Measurements from ENCODE around the gene PHF24. TPM values are rescaled to one million over a fixed set of nuclear protein-coding genes. Genes with fewer than 3 reads are reported as not detected.

The PHF24 gene
- polyA plus RNA-seq, 3 donors: 0.04 TPM; not detected in 2

DNA sequence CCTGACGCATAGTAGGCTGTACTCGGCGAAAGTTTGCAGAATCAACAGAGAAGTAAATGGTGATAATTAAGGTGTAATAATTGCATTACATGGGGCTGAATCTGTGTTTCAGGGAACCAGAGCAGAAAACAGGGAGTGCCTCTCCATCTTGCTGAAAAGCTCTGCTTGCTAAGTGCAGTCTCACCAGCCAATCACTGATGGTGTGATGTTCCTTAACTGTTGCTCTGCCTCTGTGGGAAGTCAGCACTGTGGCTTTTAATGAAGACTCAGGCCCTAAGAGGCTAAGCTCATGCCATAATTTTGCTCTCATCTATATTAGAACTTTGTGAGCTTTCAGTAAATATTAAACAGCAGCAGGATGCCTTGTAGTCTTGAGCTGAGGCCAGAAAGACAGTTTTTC lies 4.5 kb downstream of the PHF24 start:
- TF ChIP-seq, protein P1, sequence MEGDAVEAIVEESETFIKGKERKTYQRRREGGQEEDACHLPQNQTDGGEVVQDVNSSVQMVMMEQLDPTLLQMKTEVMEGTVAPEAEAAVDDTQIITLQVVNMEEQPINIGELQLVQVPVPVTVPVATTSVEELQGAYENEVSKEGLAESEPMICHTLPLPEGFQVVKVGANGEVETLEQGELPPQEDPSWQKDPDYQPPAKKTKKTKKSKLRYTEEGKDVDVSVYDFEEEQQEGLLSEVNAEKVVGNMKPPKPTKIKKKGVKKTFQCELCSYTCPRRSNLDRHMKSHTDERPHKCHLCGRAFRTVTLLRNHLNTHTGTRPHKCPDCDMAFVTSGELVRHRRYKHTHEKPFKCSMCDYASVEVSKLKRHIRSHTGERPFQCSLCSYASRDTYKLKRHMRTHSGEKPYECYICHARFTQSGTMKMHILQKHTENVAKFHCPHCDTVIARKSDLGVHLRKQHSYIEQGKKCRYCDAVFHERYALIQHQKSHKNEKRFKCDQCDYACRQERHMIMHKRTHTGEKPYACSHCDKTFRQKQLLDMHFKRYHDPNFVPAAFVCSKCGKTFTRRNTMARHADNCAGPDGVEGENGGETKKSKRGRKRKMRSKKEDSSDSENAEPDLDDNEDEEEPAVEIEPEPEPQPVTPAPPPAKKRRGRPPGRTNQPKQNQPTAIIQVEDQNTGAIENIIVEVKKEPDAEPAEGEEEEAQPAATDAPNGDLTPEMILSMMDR (IDR thresholded peaks at IDR 0.05): no peak
- Mint-ChIP-seq H3K27ac (no peak overlapping the region), H3K4me3 (peak overlapping the region in 1 of 2 donors; percentile 17), H3K4me1 (peaks cover 6% of the 10 kb centered on the region), H3K27me3 (ENCODE audit: low read depth in 3 of 3) (peaks cover 62 to 75% (median 68%) of the 10 kb centered on the region in 3 donors), H3K36me3 (no peaks in the 10 kb centered on the region), H3K9me3 (peaks cover 0 to 7% (median under 1%) of the 10 kb centered on the region in 7 donors)
- no peaks in the 10 kb centered on the region for H4K20me1 ChIP-seq (ENCODE audit: insufficient read depth, low read length)
- H3K9ac ChIP-seq (ENCODE audit: insufficient read depth, low read length, poor library complexity, severe bottlenecking): no peak overlapping the region
- no peak overlapping the region for H3K4me3 ChIP-seq (replicated peaks in 1 of 3; ENCODE audit: low read depth in 2 of 3, low read length in 3 of 3)
- no peak for DNase-seq
- peaks cover 71 to 77% of the 10 kb centered on the region in 2 donors for H3K27me3 ChIP-seq (ENCODE audit: control insufficient read depth in 2 of 2, insufficient read depth in 2 of 2, low read length in 2 of 2)
- H3K27ac ChIP-seq (ENCODE audit: low read depth in 1 of 2, low read length in 2 of 2): no peak overlapping the region
- H3K9me3 ChIP-seq (replicated peaks in 1 of 2; ENCODE audit: control insufficient read depth in 1 of 2, insufficient read depth in 1 of 2, low read length in 2 of 2): peaks cover 0 to 5% of the 10 kb centered on the region in 2 donors
- no peaks in the 10 kb centered on the region for H3K36me3 ChIP-seq (replicated peaks in 1 of 2; ENCODE audit: control insufficient read depth in 1 of 2, insufficient read depth in 2 of 2, low read length in 2 of 2)
- intact Hi-C loops (cut with micrococcal nuclease): no loop called here
- no peak overlapping the region for H2AFZ ChIP-seq (ENCODE audit: insufficient read depth, low read depth, low read length, poor library complexity, severe bottlenecking)
- H3K4me2 ChIP-seq (replicated peaks; ENCODE audit: extremely low read depth, low read length, poor library complexity, severe bottlenecking): no peak overlapping the region
- H3K4me1 ChIP-seq (ENCODE audit: control insufficient read depth in 1 of 2, insufficient read depth in 2 of 2, low read length in 2 of 2): peaks cover 2 to 8% of the 10 kb centered on the region in 2 donors
- 95% methylated on average over 3 of the region's 3 CpGs for WGBS (ENCODE audit: insufficient coverage)
- no peaks in the 10 kb centered on the region for H3K79me2 ChIP-seq (ENCODE audit: insufficient read depth, low read length)

DNA sequence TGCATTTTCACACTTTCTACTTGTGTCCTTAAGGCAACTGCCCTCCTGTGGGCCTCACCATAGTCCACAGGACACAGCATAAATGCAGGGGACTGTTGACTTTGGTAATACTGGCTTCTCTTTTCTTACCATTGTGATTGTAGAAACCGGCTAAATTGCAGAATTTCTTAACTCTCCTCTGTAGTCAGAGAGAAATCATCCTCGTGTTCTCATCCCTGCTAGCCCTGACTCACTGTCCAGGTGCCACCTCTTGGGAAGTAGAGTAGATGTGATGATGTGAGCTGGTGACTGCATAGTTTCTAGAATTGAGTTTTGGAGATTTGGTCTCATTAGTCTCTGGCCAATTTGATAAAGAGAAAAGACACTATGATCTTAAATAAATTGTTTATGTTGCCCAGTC lies 5.5 kb downstream of the PHF24 start:
- Mint-ChIP-seq H3K4me1 (peaks cover 6% of the 10 kb centered on the region), H3K9me3 (peaks cover 0 to 6% (median 0%) of the 10 kb centered on the region in 7 donors), H3K27me3 (ENCODE audit: low read depth in 3 of 3) (peaks cover 62 to 73% (median 67%) of the 10 kb centered on the region in 3 donors), H3K27ac (no peak overlapping the region), H3K4me3 (peak overlapping the region in 1 of 2 donors; percentile 47), H3K36me3 (no peaks in the 10 kb centered on the region)
- peaks cover 0 to 4% of the 10 kb centered on the region in 2 donors for H3K4me1 ChIP-seq (ENCODE audit: control insufficient read depth in 1 of 2, insufficient read depth in 2 of 2, low read length in 2 of 2)
- H3K4me3 ChIP-seq (replicated peaks in 1 of 3; ENCODE audit: low read depth in 2 of 3, low read length in 3 of 3): no peak overlapping the region
- no peaks in the 10 kb centered on the region for H3K36me3 ChIP-seq (replicated peaks in 1 of 2; ENCODE audit: control insufficient read depth in 1 of 2, insufficient read depth in 2 of 2, low read length in 2 of 2)
- no peaks in the 10 kb centered on the region for H3K79me2 ChIP-seq (ENCODE audit: insufficient read depth, low read length)
- no peak overlapping the region for H3K9ac ChIP-seq (ENCODE audit: insufficient read depth, low read length, poor library complexity, severe bottlenecking)
- no CpG with 5 or more reads among the region's 2 CpGs for WGBS (ENCODE audit: insufficient coverage)
- intact Hi-C loops (cut with micrococcal nuclease): no loop called here
- H4K20me1 ChIP-seq (ENCODE audit: insufficient read depth, low read length): no peaks in the 10 kb centered on the region
- H2AFZ ChIP-seq (ENCODE audit: insufficient read depth, low read depth, low read length, poor library complexity, severe bottlenecking): no peak overlapping the region
- H3K27me3 ChIP-seq (ENCODE audit: control insufficient read depth in 2 of 2, insufficient read depth in 2 of 2, low read length in 2 of 2): peaks cover 67 to 75% of the 10 kb centered on the region in 2 donors
- no peak overlapping the region for H3K27ac ChIP-seq (ENCODE audit: low read depth in 1 of 2, low read length in 2 of 2)
- TF ChIP-seq, protein P1 (IDR thresholded peaks at IDR 0.05): no peak
- peaks cover 0 to 5% of the 10 kb centered on the region in 2 donors for H3K9me3 ChIP-seq (replicated peaks in 1 of 2; ENCODE audit: control insufficient read depth in 1 of 2, insufficient read depth in 1 of 2, low read length in 2 of 2)
- H3K4me2 ChIP-seq (replicated peaks; ENCODE audit: extremely low read depth, low read length, poor library complexity, severe bottlenecking): no peak overlapping the region
- DNase-seq: no peak

Measured in CD14-positive monocyte (primary cell).